ENCODE results near the gene SEMA3D. TPM values are rescaled to one million over a fixed set of nuclear protein-coding genes. Genes with fewer than 3 reads are reported as not detected.

Gene SEMA3D
- total RNA-seq, 1 experiment from 2014 or later = 1.4 TPM

DNA sequence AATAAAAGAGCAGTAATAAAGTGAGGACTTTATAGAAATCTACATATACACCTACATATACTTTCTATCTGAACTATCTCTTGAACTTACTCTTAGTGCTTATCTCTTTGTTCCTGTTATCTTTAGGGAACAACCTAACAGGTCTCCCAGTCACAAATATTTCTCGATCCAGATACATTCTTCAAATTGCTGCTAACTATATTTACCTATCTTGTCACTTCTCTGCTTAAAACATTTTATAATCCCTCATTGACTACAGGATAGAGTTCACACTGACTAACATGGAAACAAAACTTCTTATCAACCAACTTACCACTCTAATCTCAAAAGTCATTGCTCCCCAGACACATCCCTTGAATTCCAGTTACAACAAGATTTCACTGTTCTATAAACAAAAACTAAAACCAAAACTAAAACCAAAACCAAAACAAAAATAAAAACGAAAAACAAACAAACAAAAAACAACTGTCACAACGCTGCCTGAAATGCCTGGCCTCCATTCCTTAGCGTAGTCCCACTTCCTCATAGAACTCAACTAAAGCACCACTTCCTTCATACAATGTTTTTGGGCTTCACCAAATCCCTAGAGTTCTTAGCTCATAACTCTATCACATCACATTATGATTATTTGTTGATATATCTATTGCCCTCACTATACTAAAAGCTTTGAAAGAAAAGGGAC, 134.7 kb downstream of the SEMA3D start:
- Histone ChIP-seq H3K9me2 (ENCODE audit: insufficient read depth) (no peaks in the 10 kb centered on the region), H3K9me3 (ENCODE audit: control insufficient read depth in 1 of 2, insufficient read depth in 1 of 2, low read depth in 1 of 2, low read length in 2 of 2) (no peaks in the 10 kb centered on the region), H2AFZ (ENCODE audit: low read depth, low read length, poor library complexity, severe bottlenecking) (no peak overlapping the region), H3K4me2 (ENCODE audit: low read length) (no peak overlapping the region), H3K27me3 (ENCODE audit: insufficient read depth, low read length) (no peaks in the 10 kb centered on the region), H3K36me3 (ENCODE audit: control insufficient read depth in 1 of 2, insufficient read depth in 2 of 2, low read length in 2 of 2) (no peaks in the 10 kb centered on the region), H3K4me1 (ENCODE audit: control insufficient read depth in 1 of 2, insufficient read depth in 2 of 2, low read length in 2 of 2) (no peaks in the 10 kb centered on the region), H3K4me3 (replicated peaks in 1 of 2; ENCODE audit: low read depth in 1 of 2, low read length in 2 of 2) (no peak overlapping the region), H3K27ac (ENCODE audit: low read depth, low read length) (no peak overlapping the region), H3K79me2 (ENCODE audit: insufficient read depth, low read length) (no peaks in the 10 kb centered on the region), H3K9ac (ENCODE audit: low read length) (no peak overlapping the region), H4K20me1 (ENCODE audit: insufficient read depth) (no peaks in the 10 kb centered on the region)
- intact Hi-C loops (cut with micrococcal nuclease) = no loop called here
- ATAC-seq (no peak), DNase-seq (ENCODE audit: low read depth, low spot score) (no peak)
- ChIA-PET POLR2A (no interaction called here), CTCF (no interaction called here), RAD21 (ENCODE audit: low non-redundant PET in 1 of 2, low total read pairs in 2 of 2, uncharacterized antibody in 2 of 2, unreplicated experiment in 2 of 2) (no interaction called here)
- no TSS peak for BruUV-seq (replicated peaks)
- TF ChIP-seq CBX3 (IDR thresholded peaks at IDR 0.05; ENCODE audit: low read depth) (no peak), JUND (IDR thresholded peaks at IDR 0.05) (no peak), EZH2 (IDR thresholded peaks at IDR 0.05) (no peak), ZFX (IDR thresholded peaks at IDR 0.05) (no peak), YY1 (IDR thresholded peaks at IDR 0.05; ENCODE audit: extremely low read depth, insufficient replicate concordance, low read depth, low read length) (no peak), SRF (IDR thresholded peaks at IDR 0.05; ENCODE audit: low read depth) (no peak), ZNF274 (IDR thresholded peaks at IDR 0.05; ENCODE audit: low read depth, low read length) (no peak), EGR1 (IDR thresholded peaks at IDR 0.05; ENCODE audit: low read depth) (no peak), CTCF (IDR thresholded peaks at IDR 0.05 in 2 of 3, conservative IDR thresholded peaks at IDR 0.05 in 1 of 3; ENCODE audit: borderline replicate concordance in 1 of 3, insufficient read depth in 1 of 3, low read depth in 2 of 3, low read length in 2 of 3) (no peak), MAX (IDR thresholded peaks at IDR 0.05) (no peak), ATF3 (IDR thresholded peaks at IDR 0.05) (no peak), FOSL1 (IDR thresholded peaks at IDR 0.05; ENCODE audit: low read depth) (no peak), ZBTB33 (IDR thresholded peaks at IDR 0.05; ENCODE audit: extremely low read depth, insufficient replicate concordance, low read length) (no peak), POLR2A (IDR thresholded peaks at IDR 0.05; ENCODE audit: borderline replicate concordance, extremely low read depth, insufficient read depth, insufficient read length) (no peak), REST (IDR thresholded peaks at IDR 0.05; ENCODE audit: low read depth) (no peak)
